Fibroblast of skin of right biceps (primary cell): ENCODE results near the gene POC1B.
A peak's percentile ranks its signal among the peaks of the same experiment; 100 is the strongest.
"Not testable (repeated sequence)": the region's sequence is repeated elsewhere in the genome, so short reads cannot be mapped to it uniquely, and the experiment has no call there.

Experiments
- DNase-seq: peaks from one replicate; pipeline ENCODE4 v3.0.0-alpha.2; 2013

The POC1B gene

DNA sequence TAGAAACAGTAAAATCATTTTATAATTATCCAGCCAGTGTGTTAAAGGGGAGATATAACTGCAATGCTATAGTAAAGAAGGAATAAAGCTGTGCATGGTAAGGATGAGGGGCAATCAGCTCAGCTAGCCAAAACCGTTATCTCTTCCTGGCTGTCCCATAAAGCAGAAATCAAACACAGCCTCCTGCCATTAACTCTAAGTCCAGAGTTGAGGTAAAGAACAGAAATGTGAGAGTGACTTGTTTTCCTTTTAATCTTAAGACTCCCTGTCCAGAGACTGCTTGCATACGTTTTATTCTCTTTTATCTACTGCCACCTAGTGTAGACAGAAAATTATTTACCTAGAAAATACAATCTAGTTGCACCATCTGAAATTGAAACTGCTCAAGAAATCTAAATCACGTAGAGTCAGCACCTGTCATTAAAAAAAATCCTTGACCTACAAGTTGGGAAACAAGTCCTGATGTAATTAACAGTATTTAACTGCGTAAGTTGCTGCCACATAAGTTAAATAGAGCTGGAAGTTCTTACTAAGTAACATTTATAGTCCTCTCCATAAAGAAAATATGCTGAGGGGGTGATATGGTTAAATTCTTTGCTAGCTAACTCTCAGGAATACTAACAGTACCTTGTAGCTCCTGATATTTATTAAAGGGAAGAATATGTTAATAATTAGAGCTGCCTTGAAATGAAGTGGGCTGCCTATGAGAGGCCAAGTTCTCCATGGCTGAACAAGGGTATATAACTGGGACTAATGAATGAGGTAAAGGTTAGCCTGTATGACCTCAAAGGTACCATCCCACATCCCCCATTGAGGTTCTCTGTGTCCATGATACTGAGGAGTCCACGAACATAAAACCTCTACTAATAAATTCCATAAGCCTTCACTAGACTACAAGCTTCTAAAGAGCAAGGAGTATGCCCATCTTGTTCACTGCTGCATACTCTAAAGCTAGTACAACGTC, 63.9 kb downstream of the POC1B start:
- DNase-seq, result peak; percentile 57

DNA sequence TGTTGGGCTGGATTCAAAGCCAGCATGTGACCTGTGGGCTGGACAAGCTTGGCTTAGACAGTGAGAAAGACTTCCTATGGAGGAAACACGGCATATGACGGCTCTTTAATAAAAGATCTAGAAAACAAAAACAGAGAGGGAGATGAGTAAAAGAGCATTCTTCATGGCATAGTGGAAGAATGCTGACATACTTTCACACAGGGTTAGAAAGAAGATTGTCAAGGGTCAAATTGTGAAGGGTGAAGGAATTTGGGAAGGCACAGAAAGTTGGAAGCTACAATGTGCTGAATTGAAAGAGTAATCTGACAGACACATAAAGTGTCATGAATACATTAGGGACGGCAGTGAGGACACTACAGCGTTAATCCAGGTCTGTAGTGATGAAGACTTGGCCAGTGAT, 64.7 kb downstream of the POC1B start:
- no peak for DNase-seq

- DNase-seq, result not testable (repeated sequence)
Measured at GRCh38 chr12:89459279-89459678, 66.6 kb downstream of the POC1B start.

DNA sequence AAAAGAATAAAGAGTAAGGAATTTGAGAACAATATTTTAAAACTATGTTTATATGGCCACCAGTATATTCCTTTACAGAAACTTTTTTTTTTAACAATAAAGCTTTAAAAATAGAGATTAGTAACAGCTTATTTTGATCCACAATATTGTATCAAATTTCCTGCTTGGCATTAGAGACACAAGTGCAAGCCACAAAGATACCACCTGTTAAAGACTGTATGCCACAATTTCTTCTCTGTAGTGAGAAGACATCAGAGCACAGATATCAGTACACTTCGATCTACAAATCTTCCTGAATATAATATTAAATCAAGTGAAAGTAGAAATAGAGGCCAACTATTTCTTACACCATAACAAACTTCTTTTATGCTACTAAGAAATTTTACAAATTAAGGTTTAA, 69.3 kb downstream of the POC1B start:
- DNase-seq, result no peak

DNA sequence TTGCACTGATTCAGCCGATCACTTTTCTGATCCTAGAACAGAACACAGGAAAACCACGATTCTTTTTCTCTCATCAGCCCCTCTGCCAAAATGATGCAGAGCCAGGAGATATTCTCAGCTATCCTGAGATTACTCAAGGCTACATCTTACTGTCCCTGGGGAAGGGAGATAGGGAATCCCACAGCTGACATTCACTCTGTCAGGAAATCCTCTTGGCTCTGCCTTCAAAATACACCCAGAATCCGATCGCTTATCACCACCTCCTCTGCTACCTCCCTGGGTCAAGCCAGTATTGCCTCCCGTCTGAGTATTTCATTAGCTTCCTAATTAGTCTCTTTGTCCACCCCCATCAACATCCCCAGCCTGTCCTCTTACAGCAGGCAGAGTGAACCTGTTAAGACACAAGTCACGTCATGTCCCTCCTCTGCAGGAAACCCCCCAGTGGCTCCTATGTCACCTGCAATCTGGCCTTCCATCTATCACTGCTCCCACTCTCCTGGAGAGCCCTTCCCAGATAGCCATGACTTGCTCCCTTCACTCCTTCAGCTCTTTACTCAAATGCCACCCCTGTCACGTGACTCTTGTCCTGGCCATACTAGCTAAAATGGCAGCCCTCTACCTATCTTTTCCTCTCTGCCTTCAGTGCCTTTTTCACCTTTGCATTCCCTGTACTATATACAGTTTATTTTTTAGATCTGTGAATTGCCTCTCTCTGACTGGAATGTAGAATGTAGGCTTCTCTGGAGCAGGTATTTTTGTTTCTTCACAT, 71.6 kb downstream of the POC1B start:
- peak; percentile 50 for DNase-seq

DNA sequence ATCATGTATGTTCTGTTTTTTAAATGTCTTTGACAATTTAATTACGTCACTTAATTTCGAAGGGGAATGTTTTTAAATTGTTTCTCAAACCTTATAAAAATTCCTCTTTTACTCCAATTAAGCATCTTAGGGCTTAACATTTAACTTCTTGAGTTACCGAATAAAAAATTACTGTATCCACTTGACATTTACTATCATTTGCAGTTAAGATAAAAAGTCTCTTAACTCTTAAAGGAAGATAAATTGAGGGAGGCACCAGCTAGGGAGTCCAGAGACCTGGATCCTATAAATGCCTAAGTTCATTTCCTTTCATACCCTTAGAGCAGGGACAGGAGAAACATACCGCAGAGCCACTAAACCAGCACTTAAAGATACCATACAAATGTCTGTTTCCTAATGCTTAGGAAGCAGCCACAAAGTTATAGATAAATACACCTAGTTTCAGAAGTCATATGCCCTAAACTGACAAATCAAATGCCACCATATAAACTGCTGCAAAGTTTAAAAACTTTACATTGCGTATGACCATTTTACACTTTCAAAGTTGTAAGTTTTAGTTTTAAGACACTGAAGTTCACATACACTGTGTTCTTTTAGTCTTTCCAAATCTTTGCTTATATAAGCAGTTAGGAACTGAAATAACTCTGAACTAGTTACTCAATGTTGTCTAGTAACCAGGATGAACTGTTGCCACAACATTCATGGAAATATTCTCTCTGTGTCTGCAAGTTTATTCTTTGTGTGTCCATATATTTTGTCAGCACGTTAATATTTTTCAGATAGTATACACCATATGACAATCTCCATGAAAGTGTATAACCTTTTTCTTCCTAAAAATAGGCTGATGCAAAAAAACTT, 72.5 kb downstream of the POC1B start:
- DNase-seq, result peak; percentile 62

- peak; percentile 77 for DNase-seq
Measured at GRCh38 chr12:89451841-89452251, 74.0 kb downstream of the POC1B start.

DNA sequence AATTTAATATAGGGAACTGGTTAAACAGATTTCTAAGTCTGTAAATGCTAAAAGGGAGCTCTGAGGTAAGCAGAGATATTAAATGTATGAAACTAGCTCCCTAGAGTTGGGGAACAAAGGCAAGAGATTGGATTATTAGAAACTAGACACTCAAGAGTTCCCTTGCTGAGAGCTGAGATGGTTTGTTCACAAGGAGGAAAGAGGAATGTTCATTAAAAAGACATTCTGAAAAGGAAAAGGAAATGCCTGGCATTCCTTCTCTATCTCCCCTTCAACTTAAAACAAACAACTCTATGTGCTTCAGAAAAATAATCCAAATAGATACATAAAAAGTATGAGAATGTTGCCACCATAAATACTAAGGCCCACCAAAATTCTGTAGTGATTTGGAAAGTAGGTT, 74.9 kb downstream of the POC1B start:
- peak; percentile 83 for DNase-seq

GRCh38 chr12:89448951-89449371, 76.9 kb downstream of the POC1B start:
- DNase-seq, result peak; percentile 67

GRCh38 chr12:89448526-89448925, 77.3 kb downstream of the POC1B start:
- no peak for DNase-seq

GRCh38 chr12:89439941-89440340, 85.9 kb downstream of the POC1B start:
- peak; percentile 71 for DNase-seq

GRCh38 chr12:89437231-89437630, 88.6 kb downstream of the POC1B start:
- no peak for DNase-seq

- DNase-seq, result no peak
Measured at GRCh38 chr12:89436062-89436461, 89.8 kb downstream of the POC1B start.

- DNase-seq, result peak; percentile 41
Measured at GRCh38 chr12:89433634-89434033, 92.2 kb downstream of the POC1B start.

- DNase-seq, result no peak
Measured at GRCh38 chr12:89432396-89432795, 93.5 kb downstream of the POC1B start.

- DNase-seq, result no peak
Measured at GRCh38 chr12:89429528-89429927, 96.3 kb downstream of the POC1B start.

DNA sequence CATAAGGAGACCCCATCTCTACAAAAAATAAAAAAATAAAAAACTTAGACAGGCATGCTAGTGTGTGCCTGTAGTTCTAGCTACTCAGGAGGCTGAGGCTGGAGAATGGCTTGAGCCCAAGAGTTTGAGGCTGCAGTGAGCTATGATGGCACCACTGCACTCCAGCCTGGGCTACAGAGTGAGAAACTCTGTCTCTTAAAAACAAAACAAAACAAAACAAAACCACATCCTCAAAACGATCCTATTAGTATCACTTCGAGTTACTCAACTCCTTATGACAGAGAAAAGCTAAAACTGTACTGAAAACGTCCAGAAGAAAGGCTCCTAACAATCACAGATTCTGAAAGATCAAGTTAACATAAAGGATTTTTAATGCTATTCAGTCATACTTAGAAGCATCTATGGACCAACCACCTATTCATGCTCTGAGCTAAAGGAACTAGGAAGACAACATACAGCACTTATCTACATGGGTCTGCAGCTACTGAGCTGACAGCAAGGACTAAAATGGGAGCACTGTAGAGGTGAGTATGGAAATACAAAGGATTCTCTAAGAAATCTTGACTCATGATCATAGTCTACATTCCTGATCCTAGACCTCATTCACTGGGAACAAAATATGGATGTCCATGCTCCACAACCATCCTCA, 98.2 kb downstream of the POC1B start:
- no peak for DNase-seq

GRCh38 chr12:89424846-89425245, 101.0 kb downstream of the POC1B start:
- DNase-seq, result no peak

DNA sequence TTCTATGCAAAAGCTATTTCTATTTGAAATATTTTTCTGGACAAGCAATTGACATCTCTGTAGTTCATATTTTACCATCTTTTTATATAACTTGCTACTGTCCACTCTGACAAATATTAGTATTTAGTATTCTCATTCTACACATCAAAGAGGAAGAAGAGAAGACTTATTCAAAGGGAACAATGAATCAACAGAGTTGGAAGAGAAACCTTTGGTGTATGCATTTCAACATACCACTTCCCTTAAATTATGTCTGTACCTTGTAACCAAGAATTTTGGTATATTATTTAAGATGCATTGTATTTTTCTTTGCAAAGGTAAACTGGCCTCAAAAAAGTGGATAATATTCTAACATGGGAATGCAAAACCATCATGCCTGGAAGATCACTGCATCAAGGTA, 101.5 kb downstream of the POC1B start:
- no peak for DNase-seq

DNA sequence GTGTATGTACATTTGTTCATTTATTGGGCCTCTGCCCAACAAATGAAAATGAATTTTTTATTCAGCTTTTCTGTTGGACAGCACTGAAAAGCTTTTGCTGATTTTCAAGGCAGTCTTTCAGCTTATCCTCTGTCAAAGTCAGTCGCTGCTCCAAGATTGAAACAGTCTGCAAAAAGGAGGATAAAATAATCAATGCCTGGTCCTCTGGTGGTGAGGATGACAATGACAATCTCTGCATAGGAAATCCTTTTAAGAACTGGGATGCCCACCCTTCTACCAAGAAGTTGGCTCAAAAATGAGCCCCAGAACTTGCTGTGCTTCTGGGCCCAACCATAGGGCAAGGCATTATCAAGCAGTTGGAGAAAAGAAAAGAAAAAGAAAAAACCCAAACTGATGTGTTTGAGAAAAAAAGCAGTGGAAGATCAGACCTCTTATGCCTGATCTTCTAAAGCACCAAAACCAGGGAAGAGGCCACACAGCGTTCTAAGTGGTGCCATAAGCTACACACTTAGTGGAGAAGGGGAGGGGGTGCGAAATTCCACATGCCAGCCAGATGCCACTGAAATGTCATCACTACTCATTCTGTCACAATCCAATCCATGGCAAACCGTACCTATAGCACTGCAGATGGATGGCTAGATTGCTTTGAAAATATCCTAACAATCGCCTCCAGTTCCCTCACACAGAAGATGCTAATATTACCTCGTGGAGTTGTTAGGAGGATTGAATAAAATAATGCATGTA, 104.6 kb downstream of the POC1B start:
- DNase-seq, result no peak

DNA sequence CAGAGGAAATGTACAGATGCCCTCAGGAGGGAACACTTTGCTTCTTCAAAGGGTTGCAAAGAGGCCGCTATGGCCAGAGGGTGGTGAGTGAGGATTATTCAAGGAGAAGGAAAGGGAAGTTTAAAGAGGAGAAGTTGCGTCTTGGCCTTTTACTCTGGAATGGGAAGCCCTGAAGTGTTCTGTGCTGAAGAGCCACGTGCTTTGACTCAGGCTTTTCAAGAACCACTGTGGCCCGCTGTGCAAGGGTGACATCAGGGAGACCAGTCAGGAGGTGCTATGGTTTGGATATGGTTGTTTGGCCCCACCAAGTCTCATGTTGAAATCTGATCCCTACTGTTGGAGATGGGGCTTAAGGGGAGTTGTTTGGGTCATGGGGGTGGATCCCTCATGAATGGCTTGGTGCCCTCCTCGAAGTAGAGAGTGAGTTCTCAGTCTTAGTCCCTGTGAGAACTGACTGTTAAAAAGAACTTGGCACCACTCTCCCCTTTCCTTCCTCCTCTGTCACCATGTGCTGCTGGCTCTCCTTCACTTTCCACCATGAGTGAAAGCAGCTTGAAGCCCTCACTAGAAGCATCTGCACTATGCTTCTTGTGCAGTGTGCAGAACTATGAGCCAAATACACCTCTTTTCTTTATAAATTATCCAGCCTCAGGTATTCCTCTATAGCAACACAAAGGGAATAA, 107.5 kb downstream of the POC1B start:
- DNase-seq, result no peak
